Brain microvascular endothelial cell (primary cell): ENCODE results near the gene DNMT3A.

ENCODE experiments used
- DNase-seq: peaks from one replicate; pipeline ENCODE4 v3.0.0-alpha.2; 2020
- H3K27ac ChIP-seq: fragments of 250-450 bp; sonication (Bioruptor Pico); 2 replicates; pipeline ENCODE4 v1.5.1; 2020; ENCODE audit warnings: mild to moderate bottlenecking, moderate library complexity
- H3K27me3 ChIP-seq: fragments of 250-450 bp; sonication (Bioruptor Pico); replicated peaks from 2 replicates; pipeline ENCODE4 v1.5.1; 2020; ENCODE audit warnings: mild to moderate bottlenecking
- H3K36me3 ChIP-seq: fragments of 250-450 bp; sonication (Bioruptor Pico); replicated peaks from 2 replicates; pipeline ENCODE4 v1.5.1; 2020; ENCODE audit warnings: mild to moderate bottlenecking
- H3K4me3 ChIP-seq: 2 replicates; pipeline ENCODE4 v1.5.1; 2011; ENCODE audit warnings: low read depth, mild to moderate bottlenecking, control low read depth, low read length, moderate library complexity
- in situ Hi-C: cut with HindIII; loops from 2 replicates; pipeline ENCODE4 v1.10.0; 2017; ENCODE audit warnings: low sequenced_read_pairs, low pct_ligation_motif_present
- TF ChIP-seq, protein P1 (sequence below): IDR thresholded peaks from 2 replicates; pipeline ENCODE4 v1.5.1; 2011; ENCODE audit warnings: low read depth, mild to moderate bottlenecking, moderate library complexity, low read length, control low read depth, inconsistent platforms; ENCODE audit errors: missing control alignments

Gene DNMT3A

GRCh38 chr2:25330937-25331336, 10.8 kb downstream of the DNMT3A start:
- H3K36me3 ChIP-seq = no peaks in the 10 kb centered on the region
- TF ChIP-seq, protein P1, sequence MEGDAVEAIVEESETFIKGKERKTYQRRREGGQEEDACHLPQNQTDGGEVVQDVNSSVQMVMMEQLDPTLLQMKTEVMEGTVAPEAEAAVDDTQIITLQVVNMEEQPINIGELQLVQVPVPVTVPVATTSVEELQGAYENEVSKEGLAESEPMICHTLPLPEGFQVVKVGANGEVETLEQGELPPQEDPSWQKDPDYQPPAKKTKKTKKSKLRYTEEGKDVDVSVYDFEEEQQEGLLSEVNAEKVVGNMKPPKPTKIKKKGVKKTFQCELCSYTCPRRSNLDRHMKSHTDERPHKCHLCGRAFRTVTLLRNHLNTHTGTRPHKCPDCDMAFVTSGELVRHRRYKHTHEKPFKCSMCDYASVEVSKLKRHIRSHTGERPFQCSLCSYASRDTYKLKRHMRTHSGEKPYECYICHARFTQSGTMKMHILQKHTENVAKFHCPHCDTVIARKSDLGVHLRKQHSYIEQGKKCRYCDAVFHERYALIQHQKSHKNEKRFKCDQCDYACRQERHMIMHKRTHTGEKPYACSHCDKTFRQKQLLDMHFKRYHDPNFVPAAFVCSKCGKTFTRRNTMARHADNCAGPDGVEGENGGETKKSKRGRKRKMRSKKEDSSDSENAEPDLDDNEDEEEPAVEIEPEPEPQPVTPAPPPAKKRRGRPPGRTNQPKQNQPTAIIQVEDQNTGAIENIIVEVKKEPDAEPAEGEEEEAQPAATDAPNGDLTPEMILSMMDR = no peak
- no peaks in the 10 kb centered on the region for H3K27me3 ChIP-seq
- no peak for DNase-seq
- H3K27ac ChIP-seq = no peak overlapping the region
- H3K4me3 ChIP-seq = no peak overlapping the region
- in situ Hi-C loops = no loop called here

GRCh38 chr2:25330273-25330672, 11.5 kb downstream of the DNMT3A start:
- TF ChIP-seq, protein P1 = no peak
- in situ Hi-C loops = no loop called here

DNA sequence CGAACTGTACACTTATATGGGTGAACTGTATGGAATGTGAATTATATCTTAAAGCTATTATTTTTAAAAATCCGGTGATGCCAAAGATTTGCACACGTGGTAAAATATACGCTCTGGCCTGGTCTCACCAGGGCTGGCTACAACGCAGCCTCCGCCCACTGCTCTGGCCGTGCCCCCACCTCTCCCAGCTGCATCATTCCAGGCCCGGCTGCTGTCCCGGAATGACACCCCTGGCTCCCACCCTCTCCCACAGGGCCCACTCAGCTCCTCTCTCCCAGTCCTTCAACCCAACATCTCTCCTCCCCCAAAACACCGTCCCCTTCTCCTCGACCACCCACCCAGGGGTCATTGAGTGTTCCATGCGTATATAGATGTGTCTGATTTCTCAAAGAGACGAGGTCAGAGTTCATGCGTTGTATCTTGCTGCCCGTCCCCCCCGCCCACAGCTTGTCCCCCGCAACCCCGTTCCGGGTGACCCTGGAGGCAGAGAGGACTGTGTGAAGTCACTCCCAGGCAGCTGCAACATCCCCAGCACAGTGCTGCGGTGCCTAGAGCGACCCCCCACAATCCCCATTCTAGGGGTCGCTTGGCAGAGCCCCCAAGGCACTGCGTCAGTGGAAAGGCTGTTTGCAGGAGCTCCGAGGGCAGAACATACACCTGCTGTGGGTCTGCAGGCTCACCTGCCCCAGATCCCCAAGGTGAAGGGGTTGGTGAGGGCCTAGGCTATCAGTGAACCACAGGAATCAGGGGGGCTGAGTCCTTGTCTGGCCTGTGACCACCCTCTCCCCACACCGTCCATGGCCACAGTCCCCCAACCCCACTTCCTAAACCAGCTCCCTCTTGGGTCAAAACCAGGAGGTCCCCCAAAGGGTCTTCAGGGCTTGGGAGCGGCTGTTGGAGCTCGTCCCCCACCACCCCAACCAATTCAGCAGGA, 13.3 kb downstream of the DNMT3A start:
- TF ChIP-seq, protein P1 = no peak
- in situ Hi-C loops = no loop called here

More at GRCh38 chr2:25330273-25330672, 11.5 kb downstream of the DNMT3A start:
- no peak for DNase-seq
- H3K27me3 ChIP-seq = no peaks in the 10 kb centered on the region
- no peaks in the 10 kb centered on the region for H3K36me3 ChIP-seq
- H3K4me3 ChIP-seq = no peak overlapping the region
- H3K27ac ChIP-seq = no peak overlapping the region

GRCh38 chr2:25326326-25327013, 15.3 kb downstream of the DNMT3A start:
- Histone ChIP-seq H3K27ac (no peak overlapping the region), H3K36me3 (no peaks in the 10 kb centered on the region), H3K4me3 (no peak overlapping the region), H3K27me3 (no peaks in the 10 kb centered on the region)
- in situ Hi-C loops = no loop called here
- DNase-seq = no peak
- TF ChIP-seq, protein P1 = no peak

More for the DNA sequence above, 13.3 kb downstream of the DNMT3A start:
- Histone ChIP-seq H3K4me3 (no peak overlapping the region), H3K36me3 (no peaks in the 10 kb centered on the region), H3K27me3 (no peaks in the 10 kb centered on the region), H3K27ac (no peak overlapping the region)
- no peak for DNase-seq

GRCh38 chr2:25324905-25325592, 16.7 kb downstream of the DNMT3A start:
- DNase-seq = peak; percentile 79
- Histone ChIP-seq H3K36me3 (no peaks in the 10 kb centered on the region), H3K4me3 (no peak overlapping the region), H3K27ac (no peak overlapping the region), H3K27me3 (no peaks in the 10 kb centered on the region)
- TF ChIP-seq, protein P1 = no peak
- in situ Hi-C loops = no loop called here
